Activated T-cell treated with anti-CD3 and anti-CD28 coated beads, Interleukin-2, amount 50 U/mL, for 4 hours (primary cell): ENCODE data around the gene STRBP. TPM values are rescaled to one million over a fixed set of nuclear protein-coding genes. Genes with fewer than 3 reads are reported as not detected.
"Not testable (repeated sequence)": the region's sequence is repeated elsewhere in the genome, so short reads cannot be mapped to it uniquely, and the experiment has no call there.

Source experiments
- ATAC-seq, 2 donors: fragments of 200-7000 bp; cut with Tn5 transposase; one replicate each; pipeline ENCODE4 v1.10.0; 2021
- DNase-seq: peaks from one replicate; pipeline ENCODE4 v3.0.0-alpha.2; 2020
- H3K27me3 Mint-ChIP-seq: one replicate; pipeline ENCODE4 v1.8.0; 2021; ENCODE audit warnings: low read depth, mixed read lengths
- H3K36me3 Mint-ChIP-seq: one replicate; pipeline ENCODE4 v1.8.0; 2022; ENCODE audit warnings: mixed read lengths; ENCODE audit not compliant: insufficient read depth
- H3K4me1 Mint-ChIP-seq: one replicate; pipeline ENCODE4 v1.8.0; 2021; ENCODE audit warnings: low read depth, mixed read lengths
- H3K4me3 Mint-ChIP-seq: one replicate; pipeline ENCODE4 v1.8.0; 2021; ENCODE audit warnings: mild to moderate bottlenecking, moderate library complexity, mixed read lengths
- H3K9me3 Mint-ChIP-seq: one replicate; pipeline ENCODE4 v1.8.0; 2021; ENCODE audit warnings: mixed read lengths
- total RNA-seq, 3 donors: library from RNA; stranded (reverse); gene quantifications; one replicate each; pipeline ENCODE4 v1.2.1, GENCODE V29; 2021

The STRBP gene
- total RNA-seq, result 10 to 100 TPM; 26.7 to 36.7 (median 35.1) TPM

DNA sequence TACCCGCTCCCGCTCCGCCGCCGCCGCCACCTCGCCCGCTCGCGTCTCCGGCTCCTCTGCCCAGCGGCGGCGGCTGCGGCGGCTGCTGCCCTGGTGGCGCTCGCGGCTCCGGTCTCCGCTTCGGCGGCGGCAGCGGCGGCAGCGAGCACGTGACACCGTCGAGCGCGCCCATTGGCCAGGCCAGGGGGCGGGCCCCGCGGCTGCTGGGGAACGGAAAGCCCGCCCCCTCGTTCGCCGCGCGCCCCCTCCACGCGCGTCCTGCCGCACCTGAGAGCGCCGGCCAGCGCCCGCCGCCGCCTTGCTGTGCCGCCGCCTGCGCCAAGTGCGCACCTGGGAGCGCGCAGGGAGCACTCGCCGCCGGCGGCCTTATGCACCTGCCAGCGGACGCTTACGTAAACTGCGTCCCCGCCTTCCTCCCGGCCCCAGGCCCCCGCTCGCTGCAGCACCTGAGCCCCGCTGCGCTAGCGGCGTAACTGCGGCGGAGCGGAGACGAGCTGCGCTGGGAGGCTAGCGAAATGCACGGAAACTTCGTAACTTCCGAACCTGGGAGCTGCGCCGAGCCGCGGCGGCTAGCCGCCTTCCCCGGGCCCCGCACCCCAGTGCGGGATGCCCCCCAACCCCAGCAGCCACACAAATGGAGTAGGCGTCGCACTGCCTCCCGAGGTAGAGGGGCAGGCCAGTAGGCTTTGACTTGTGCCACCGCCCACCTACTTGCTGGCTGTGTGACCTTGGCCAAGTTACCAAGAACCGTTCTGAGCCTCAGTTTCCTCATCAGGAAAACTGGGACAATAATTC, at the start of gene STRBP:
Gene STRBP (minus strand): TSS at position 122 of the 795 bp plus-strand sequence. CDS start 84,452 bp downstream, outside the sequence.
- peak; percentile 92 for DNase-seq
- Mint-ChIP-seq H3K27me3 (no peaks in the 10 kb centered on the region), H3K4me3 (peak within 1 kb of the TSS; percentile 75), H3K36me3 (no peaks in the 10 kb centered on the region), H3K9me3 (no peaks in the 10 kb centered on the region), H3K4me1 (peaks cover 31% of the 10 kb centered on the region)
- peak; percentile 92 to 94 for ATAC-seq

- no peak overlapping the region for H3K4me3 Mint-ChIP-seq
- DNase-seq (no peak), ATAC-seq (no peak)
- no peaks in the 10 kb centered on the region for H3K27me3 Mint-ChIP-seq
- H3K4me1 Mint-ChIP-seq, result peaks cover 9% of the 10 kb centered on the region
- H3K9me3 Mint-ChIP-seq, result no peaks in the 10 kb centered on the region
- H3K36me3 Mint-ChIP-seq, result no peaks in the 10 kb centered on the region
Observed at GRCh38 chr9:123316053-123316718, 47.8 kb upstream of the STRBP start.

- no peak for ATAC-seq
- Mint-ChIP-seq H3K27me3 (no peaks in the 10 kb centered on the region), H3K4me1 (peaks cover 6% of the 10 kb centered on the region), H3K4me3 (no peak overlapping the region), H3K36me3 (no peaks in the 10 kb centered on the region), H3K9me3 (no peaks in the 10 kb centered on the region)
- no peak for DNase-seq
Observed at GRCh38 chr9:123315635-123316034, 47.2 kb upstream of the STRBP start.

DNA sequence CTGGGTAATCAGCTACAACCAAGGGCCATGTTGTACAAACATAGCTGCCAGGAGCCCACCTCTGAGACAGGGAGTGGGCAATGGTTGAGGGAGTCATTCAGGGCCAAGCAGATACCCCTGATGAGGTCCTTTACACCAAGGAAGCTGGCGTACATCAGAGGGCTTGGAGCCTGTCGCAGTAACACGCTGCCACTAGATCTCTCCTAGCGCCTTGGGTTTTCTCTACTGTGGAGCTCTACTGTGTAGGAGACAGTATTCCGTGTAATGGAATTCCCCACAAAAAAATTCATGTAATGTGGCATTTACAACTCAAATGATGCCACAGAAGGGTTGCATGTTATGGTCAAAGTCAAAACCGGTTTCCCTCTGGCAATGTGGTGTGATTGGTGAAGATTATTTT, 46.2 kb upstream of the STRBP start:
- Mint-ChIP-seq H3K27me3 (no peaks in the 10 kb centered on the region), H3K36me3 (no peaks in the 10 kb centered on the region), H3K4me1 (peaks cover 5% of the 10 kb centered on the region), H3K4me3 (no peak overlapping the region), H3K9me3 (no peaks in the 10 kb centered on the region)
- no peak for DNase-seq
- ATAC-seq, result no peak

GRCh38 chr9:123312306-123312877, 44.0 kb upstream of the STRBP start:
- ATAC-seq (no peak), DNase-seq (no peak)
- Mint-ChIP-seq H3K4me3 (no peak overlapping the region), H3K36me3 (no peaks in the 10 kb centered on the region), H3K9me3 (no peaks in the 10 kb centered on the region), H3K4me1 (peaks cover 5% of the 10 kb centered on the region), H3K27me3 (no peaks in the 10 kb centered on the region)

DNA sequence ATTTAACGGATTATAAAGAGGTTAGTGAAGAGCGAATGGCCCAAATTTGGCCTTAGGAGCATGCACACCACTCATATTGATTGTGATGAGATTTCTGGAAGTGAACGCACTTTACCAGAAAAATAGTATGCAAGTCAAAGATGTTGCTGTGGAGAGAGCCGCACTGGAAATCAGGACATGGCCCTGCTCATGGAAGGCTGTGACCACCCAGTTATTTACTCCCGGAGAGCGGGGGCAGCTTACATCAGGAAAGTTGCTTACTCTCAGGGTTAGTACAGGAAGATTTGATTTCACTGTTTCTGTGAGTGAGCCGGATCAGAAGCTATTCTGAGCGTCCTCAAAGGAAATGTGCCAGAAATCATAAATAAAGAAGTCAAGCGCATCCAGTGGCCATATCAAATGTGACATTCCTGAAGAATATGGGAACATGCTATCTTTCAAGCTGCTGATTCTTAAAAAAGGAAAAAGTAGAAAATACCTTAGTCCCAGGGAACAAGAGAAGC, 42.9 kb upstream of the STRBP start:
- ATAC-seq (no peak), DNase-seq (no peak)

DNA sequence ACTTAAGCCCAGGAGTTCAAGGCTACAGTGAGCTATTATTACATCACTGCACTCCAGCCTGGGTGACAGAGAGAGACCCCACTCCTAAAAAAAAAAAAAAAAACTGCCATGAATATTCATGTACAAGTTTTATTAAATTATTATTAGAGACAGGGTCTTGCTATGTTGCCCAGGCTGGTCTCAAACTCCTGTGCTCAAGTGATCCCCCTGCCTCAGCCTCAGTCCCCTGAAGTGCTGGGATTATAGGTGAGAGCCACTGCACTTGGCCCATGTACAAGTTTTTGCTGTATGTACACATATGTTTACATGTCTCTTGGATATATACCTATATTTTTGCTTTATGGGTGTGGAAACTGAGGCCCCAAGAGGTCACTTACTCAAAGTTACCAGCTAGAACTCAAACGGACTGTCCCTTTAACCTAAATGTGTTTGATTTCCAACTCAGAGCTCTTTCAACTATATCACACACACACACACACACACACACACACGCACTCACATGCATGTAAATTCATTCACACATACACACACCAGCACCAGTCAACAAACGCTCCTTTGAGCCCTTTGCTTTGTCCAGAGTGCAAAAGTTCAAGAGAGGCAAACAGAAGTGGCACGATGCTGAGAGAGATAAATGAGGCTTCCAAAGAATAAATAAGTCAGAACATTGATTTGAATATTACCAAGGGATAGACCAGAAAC, 42.3 kb upstream of the STRBP start:
- Mint-ChIP-seq H3K4me3 (no peak overlapping the region), H3K4me1 (peaks cover 8% of the 10 kb centered on the region), H3K36me3 (no peaks in the 10 kb centered on the region), H3K9me3 (no peaks in the 10 kb centered on the region), H3K27me3 (no peaks in the 10 kb centered on the region)
- ATAC-seq (no peak), DNase-seq (no peak)

More for the DNA sequence above, 42.9 kb upstream of the STRBP start:
- no peaks in the 10 kb centered on the region for H3K36me3 Mint-ChIP-seq
- H3K4me1 Mint-ChIP-seq, result peaks cover 5% of the 10 kb centered on the region
- H3K27me3 Mint-ChIP-seq, result no peaks in the 10 kb centered on the region
- H3K4me3 Mint-ChIP-seq, result no peak overlapping the region
- H3K9me3 Mint-ChIP-seq, result no peaks in the 10 kb centered on the region

DNA sequence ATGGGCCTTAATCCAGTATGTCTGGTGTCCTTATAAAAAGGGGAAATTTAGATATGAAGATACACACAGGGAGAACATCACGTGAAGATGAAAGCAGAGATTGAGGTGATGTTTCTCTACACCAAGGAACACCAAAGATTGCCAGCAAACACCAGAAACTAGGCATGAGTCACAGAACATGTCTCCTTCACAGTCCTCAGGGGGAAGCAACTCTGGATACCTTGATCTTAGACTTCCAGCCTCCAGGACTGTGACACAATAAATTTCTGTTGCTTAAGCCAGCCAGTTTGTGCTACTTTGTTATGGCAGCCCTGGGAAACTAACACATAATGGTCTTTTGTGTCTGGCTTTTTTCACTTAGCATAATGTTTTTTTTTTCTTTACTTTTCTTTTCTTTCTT, 41.2 kb upstream of the STRBP start:
- H3K36me3 Mint-ChIP-seq, result no peaks in the 10 kb centered on the region
- no peak for ATAC-seq
- no peaks in the 10 kb centered on the region for H3K9me3 Mint-ChIP-seq
- H3K4me3 Mint-ChIP-seq, result no peak overlapping the region
- no peak for DNase-seq
- peaks cover 16% of the 10 kb centered on the region for H3K4me1 Mint-ChIP-seq
- no peaks in the 10 kb centered on the region for H3K27me3 Mint-ChIP-seq

DNA sequence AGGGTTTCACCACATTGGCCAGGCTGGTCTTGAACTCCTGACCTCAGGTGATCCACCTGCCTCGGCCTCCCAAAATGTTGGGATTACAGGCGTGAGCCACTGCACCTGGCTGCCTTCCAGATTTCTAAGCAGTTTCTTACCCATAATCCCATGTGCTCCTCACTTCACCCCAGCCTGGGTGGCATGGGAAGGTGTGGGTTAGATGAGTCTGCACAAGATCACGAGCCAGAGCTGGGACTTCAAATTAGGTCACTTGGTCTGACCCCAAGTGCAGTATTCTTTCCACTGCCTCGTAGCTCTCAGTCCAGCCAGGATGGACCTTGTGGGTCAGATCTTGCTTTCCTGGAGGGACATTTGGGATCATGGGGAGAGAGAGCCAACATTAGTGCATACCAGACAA, 37.5 kb upstream of the STRBP start:
- Mint-ChIP-seq H3K4me3 (no peak overlapping the region), H3K27me3 (no peaks in the 10 kb centered on the region), H3K36me3 (no peaks in the 10 kb centered on the region), H3K9me3 (no peaks in the 10 kb centered on the region), H3K4me1 (peaks cover 36% of the 10 kb centered on the region)
- DNase-seq (no peak), ATAC-seq (no peak)

GRCh38 chr9:123304340-123304691, 35.9 kb upstream of the STRBP start:
- Mint-ChIP-seq H3K9me3 (no peaks in the 10 kb centered on the region), H3K4me1 (peaks cover 36% of the 10 kb centered on the region), H3K27me3 (no peaks in the 10 kb centered on the region), H3K36me3 (no peaks in the 10 kb centered on the region), H3K4me3 (no peak overlapping the region)
- DNase-seq, result no peak
- ATAC-seq, result no peak

GRCh38 chr9:123302348-123303214, 34.2 kb upstream of the STRBP start:
- ATAC-seq, result no peak
- H3K36me3 Mint-ChIP-seq, result no peaks in the 10 kb centered on the region
- DNase-seq, result no peak
- H3K4me3 Mint-ChIP-seq, result peak overlapping the region; percentile 52
- H3K9me3 Mint-ChIP-seq, result no peaks in the 10 kb centered on the region
- H3K4me1 Mint-ChIP-seq, result peaks cover 36% of the 10 kb centered on the region
- H3K27me3 Mint-ChIP-seq, result no peaks in the 10 kb centered on the region

DNA sequence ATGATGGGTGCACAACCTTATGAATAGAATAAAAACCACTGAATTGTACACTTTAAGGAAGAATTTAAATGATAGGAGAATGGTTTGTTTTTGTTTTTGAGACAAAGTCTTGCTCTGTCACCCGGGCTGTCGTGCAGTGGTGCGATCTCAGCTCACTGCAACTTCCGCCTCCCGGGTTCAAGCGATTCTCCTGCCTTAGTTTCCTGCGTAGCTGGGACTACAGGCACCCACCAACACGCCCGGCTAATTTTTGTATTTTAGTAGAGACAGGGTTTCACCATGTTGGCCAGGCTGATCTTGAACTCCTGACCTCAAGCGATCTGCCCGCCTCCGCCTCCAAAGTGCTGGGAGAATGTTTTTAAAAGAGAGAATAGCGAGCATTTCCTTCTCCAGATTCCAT, 33.5 kb upstream of the STRBP start:
- not testable (repeated sequence) for H3K4me3 Mint-ChIP-seq, DNase-seq, ATAC-seq, H3K27me3 Mint-ChIP-seq, H3K9me3 Mint-ChIP-seq, H3K36me3 Mint-ChIP-seq
- H3K4me1 Mint-ChIP-seq, result peaks cover 36% of the 10 kb centered on the region

GRCh38 chr9:123300554-123300953, 32.2 kb upstream of the STRBP start:
- Mint-ChIP-seq H3K27me3 (no peaks in the 10 kb centered on the region), H3K4me3 (no peak overlapping the region), H3K9me3 (no peaks in the 10 kb centered on the region), H3K36me3 (no peaks in the 10 kb centered on the region), H3K4me1 (peaks cover 33% of the 10 kb centered on the region)
- no peak for ATAC-seq
- DNase-seq, result no peak
